Renal pelvis (tissue), 4 donors: ENCODE measurements around the gene TMEM121B. TPM values are rescaled to one million over a fixed set of nuclear protein-coding genes. Genes with fewer than 3 reads are reported as not detected.
A peak's percentile ranks its signal among the peaks of the same experiment; 100 is the strongest.

Source experiments
- DNase-seq: peaks from one replicate; pipeline ENCODE4 v3.0.0-alpha.2; 2013
- polyA plus RNA-seq, 3 donors: library from polyadenylated mRNA; unstranded; fragments of 120-200 nt; gene quantifications; one replicate each; pipeline ENCODE4 v1.2.1, GENCODE V29; 2013; ENCODE audit not compliant: insufficient read length in 3 of 3

Gene TMEM121B
- polyA plus RNA-seq, 3 donors: 0.84 to 1.0 (median 1.00) TPM

DNA sequence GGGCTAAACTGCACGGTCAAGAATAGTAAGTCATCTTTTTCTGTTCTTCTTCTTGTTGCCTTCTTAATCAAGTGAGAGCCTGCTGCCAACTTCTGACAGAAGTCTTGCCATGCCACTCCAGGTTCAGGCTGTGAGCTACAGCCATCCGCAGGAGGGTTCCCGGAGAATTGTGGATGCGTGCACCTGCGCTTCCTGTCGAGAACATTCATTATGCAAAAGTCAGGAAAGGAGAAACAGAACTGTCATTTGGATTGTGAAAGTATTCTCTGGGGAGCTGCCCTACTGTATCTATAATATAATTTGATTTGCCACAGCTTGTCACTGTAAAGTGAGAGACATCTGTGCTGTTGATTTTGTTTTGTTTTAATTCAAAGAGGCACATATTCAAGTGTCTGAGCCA is 24.1 kb downstream of the TMEM121B start:
- DNase-seq: no peak

DNA sequence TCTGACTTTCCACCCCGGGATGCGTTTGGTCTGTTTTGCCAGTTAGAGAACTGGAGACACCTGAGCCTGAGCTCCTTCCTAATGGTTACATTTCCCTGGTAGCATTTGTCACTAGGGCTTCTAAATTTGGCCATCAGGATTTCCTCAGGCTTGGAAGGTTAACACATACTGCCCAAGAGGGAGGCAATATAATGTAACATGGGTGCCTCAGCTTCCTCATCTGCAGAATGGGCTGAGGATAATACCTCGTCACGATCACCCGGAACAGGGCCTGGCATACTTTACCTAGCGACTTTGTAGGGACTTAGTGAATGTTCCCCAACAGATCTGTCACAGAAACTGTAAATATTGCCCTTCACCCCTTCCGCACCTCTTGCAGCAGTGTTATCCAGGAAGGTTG is 25.1 kb downstream of the TMEM121B start:
- DNase-seq: no peak

DNA sequence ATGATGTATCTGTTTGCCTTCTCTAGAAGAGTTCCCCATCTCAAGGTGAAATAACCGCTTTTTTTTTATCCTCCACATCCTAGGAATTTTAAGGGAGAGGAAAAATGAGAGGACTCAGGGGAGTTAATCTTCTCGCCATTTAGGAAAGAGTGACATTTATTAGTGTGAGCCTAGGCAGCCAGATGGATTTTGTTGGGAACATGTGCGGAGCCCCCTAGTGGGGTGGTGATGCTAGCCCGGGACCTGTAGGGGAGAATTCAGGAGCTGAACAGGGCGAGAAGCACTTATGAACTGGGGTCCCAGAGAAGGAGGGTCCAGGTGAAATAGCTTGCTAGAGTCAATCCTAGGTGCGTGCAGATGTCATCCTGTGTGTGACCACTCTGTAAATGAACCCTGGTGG is 25.6 kb downstream of the TMEM121B start:
- DNase-seq: no peak

DNA sequence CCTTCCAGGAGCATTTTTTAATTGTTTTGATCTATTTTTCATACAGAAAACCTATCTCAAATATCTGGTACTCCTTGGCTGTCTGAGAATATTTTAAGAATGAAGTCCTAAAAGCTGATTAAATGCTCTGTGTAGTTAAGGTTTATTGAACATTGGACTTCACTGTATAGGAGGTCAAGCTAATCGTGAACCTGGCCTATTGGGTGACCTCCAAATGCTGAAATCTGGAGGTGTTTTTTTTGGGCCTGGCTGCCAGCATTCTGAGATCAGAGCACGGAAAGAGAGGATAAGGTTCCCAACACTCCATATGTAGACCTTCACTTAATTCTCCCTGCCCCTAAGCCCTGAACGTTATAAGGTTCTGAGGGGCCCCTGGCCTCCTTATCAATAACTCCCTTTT is 28.1 kb downstream of the TMEM121B start:
- no peak for DNase-seq

DNA sequence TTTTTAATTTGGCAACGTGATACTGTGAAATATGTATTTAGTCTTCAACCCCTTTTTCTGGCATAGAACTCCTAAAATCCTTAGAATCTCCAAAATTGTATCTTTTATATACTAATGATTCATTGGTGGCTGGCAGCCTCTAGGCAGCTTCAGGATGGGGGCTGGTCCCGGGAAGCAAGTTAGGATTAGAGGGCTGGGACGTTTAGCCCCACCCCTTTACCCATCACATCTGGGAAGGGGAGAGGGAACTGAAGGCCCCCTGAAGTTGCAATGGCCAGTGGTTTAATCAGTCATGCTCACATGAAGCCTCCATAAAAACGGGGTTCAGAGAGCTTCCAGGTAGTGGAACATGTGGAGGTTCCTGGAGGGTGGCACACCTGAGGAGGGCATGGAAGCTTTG is 29.3 kb downstream of the TMEM121B start:
- DNase-seq: no peak

DNA sequence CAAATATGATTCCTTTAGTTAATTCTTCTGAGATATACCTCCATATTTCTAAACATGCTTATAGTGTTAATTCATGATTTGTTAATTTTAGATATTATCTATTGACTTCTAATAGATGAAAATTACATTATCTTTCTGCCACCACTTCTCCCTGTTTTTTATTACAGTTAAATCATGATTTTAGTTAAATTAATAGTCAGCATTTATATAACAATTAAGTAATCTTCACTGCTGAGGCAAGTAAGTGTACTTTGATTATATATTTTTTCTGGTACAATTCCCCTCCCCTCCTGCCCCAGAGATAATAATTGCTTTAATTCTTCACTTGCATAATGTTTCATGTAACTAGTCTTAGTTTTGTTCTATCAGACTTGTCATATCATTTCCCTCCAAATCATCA is 30.6 kb downstream of the TMEM121B start:
- no peak for DNase-seq

DNA sequence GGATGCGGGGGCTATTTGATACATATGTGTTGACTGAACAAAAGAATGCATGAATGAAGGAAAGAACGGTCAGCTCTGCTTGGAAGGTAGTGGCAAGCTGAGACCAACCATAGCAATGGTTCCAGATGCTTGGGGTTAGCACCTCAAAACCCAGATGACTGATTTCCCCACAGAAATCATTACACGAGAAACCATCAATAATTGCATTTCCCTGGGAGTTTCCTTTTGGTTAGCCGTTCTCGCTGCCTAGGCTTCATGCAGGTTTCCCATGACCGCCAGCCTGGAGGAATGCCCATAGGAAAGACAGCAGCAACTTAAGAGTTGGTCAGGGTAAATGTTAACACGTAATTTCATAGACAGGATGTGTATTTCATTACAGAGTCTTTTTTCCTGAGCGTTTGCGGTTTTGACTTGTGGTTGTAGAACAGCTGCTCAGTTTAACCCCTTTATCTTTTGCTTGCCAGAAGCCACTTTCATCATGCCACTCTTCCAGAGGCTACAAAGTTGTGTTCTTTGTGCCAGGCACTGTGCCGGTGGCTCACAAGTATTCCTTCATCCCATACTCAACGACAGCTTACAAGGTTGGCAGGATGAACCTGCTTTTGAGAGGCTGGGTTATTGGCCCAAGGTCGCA is 33.5 kb downstream of the TMEM121B start:
- DNase-seq: no peak

DNA sequence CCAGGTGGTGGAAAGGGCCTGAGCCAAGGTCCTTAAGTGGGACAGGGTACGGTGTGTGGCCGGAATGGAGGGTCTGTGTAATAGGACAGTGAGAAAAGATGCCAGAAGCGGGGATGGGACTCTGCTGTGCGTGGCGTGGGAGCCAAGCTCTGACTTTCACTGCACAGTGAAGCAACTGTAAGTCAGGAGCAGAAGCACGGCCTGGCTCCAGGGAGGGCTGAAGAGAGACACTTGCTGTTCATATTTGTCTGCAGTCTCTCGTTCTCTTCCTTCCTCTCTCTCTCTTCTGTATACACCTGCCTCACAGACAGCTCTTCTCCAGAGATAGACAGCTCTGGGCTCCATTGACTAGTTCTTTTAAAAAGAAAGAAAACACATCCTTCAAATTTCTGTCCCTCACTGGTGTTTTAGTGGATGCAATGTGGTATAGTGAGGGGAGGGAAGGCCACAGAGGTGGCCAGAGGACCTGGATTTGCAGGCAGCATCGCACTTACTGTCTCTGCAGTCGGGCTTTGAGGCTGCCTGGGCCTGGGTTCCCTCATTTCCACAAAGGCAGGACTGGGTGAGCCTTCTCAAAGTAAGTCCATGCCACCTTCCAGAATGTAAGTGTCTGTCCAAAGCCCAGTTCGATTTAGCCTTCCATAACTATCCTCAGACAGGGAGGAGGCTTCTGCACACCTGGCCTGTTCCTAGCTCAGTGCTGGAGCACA is 34.2 kb downstream of the TMEM121B start:
- no peak for DNase-seq

DNA sequence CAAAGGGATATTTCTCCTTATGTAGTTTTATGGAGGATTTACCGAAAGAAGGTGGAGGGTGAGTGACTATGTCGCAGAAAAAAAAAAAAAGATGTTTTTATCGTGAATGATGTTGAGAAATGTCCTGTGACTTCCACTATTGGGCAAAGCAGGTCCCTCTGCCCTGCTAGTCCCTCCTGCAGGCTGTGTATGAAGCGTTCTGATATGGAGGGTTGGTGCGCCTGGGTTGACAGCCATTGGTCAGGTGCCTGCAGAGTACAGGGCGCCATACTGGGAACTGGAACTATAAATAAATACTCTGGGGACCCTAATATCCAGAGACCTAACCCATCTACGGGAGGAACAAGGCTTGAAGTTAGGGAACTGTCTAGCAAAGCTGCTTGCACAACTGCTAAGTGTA is 34.9 kb downstream of the TMEM121B start:
- DNase-seq: no peak

DNA sequence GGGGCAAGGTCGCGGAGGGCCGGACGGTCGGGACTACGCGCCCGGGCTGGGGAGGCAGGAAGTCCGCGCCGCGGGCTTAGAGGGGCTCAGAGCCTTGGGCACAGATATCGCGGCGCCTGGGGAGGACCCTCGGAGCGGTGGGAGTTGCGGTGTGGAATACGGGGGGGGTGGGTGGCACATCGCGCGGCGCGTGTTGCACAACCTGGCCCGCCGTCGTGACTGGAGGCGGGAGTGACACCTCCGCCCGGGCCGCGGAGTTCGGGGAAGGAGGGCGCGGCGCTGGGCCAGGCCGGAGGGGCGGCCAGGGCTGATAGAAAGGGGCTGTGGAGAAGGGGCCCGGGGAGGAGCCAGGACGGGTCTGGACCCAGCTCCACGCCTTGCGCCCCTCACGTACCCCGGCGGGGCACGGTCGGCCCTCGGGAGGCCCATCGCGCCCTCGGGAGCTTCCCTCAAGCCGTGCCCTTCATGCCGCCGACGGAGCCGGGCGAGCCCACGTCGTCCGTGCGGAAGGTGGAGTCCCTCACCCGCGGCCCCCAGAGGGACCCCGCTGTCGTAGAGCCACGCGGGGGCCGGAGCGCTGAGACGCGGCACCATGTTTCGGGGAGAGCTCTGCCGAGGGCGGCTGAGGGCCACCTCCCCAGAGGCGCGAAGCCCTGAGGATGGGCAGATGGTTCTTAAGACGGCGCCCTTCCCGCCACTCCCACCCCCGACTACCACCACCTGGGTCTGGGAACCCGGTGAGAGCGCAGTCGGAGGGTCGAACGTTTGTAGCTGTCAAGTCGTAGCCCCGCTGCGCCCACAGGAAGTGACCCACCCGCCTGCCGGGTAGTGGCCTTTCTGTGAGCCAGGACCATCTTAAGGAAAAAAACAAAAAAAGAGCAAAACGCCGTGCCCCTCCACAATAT is 35.6 kb downstream of the TMEM121B start:
- DNase-seq: no peak

DNA sequence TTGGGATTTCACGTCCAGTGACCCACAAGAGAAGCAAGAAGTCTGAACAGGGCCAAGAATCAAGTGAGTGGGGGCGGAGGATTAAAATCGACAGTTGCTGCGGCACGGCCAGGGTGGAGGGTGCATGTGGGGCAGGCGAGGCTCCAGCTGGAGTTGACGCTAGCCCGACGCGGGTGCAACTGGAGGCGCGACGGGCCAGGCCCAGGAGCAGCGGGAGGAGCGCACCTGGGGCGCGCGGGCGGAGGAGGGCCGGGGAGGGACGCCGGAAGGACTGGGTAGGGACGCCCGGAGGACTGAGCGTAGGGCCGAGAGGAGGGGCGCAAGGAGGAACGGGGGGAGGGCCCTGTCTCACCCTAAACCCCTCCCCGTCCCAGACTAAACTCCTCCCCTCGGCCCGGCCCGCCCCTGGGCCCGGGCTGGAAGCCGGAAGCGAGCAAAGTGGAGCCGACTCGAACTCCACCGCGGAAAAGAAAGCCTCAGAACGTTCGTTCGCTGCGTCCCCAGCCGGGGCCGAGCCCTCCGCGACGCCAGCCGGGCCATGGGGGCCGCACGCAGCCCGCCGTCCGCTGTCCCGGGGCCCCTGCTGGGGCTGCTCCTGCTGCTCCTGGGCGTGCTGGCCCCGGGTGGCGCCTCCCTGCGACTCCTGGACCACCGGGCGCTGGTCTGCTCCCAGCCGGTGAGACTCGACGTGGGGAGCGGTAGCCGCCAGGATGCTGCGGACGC is 36.4 kb downstream of the TMEM121B start, which contains the start of gene IL17RA:
IL17RA (plus strand) TSS at position 447 of the 723 bp plus-strand sequence; CDS start at position 539, 92 bp downstream.
- DNase-seq: peak; percentile 85

DNA sequence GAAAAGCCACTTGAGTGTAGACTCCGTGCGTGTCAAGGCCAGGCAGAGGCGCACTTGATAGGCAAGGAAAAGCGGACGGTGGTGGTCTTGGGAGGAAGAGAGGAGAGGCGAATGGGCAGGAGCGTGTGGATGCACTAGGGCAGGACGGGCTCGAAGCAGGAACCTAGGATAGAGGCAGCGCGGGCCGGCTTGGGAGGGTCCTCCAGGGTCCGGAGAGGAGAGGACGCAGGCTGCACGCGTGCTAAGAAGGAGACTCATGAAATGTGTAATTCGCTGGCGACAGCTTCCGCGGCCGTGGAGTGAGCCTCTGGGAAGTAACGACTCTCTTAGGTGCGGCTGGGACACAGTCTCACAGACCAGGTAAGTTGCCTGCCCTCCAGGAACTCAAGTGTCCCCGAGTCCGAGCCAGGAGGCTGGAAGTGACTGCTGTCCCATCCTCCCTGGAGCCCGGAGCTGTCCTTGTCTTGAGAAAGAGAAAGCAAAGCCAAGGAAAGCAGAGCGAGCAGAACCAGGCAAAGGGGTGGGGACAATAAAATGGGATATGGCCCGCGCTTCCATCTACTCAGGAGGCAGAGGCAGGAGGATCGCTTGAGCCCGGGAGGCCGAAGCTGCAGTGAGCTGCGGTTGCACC is 37.2 kb downstream of the TMEM121B start:
- DNase-seq: no peak

DNA sequence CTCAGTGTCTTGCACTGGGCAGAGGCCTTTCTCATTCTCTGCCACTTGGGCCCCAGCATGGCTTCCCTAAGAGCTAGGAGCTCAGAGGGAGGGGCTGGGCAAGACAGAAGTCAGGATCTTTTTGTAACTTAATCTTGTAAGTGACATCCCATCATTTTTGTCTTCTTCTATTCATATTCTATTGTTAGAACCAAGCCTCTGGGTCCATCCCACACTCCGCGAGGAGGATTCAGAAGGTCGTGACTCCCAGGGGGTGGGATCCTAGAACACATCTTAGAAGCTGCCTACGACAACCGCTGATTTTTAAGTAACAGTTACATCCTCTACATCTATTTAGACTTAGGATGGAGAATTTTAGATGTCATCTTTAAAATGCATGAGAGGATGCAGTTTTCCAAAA is 37.9 kb downstream of the TMEM121B start:
- DNase-seq: no peak

DNA sequence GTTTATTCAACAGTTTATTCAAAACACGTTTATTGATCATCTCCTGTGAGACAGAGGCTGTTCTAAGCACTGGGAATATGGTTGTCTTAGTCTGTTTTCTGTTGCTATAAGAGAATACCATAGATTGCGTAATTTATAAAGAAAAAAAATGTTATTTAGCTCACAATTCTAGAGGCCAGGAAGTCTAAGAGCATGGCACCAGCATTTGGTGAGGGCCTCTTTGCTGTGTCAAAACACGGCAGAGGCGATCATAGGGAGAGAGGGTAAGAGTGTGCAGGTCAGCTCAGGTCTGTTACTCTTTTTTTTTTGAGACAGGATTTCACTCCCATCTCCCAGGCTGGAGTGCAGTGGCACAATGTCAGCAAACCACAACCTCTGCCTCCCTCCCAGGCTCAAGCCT is 41.6 kb downstream of the TMEM121B start:
- DNase-seq: no peak

DNA sequence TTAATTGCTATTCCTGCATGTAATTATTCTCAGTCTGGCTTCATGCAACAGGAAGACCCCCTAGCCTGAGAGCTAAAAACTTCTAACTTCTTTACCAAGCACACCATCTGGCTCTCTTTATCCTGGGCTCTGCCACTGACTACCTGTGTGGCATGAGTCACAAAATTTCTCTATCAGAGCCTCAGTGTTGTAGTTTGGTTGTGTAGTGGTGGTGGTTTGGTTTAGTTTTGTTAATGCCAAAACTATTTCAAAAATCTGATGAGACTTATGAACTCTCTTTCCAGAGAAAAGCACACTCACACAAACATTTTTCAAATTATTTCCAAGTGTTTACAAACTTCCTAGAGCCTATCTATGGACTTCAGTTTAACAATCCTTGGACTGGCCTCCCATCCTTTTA is 43.9 kb downstream of the TMEM121B start:
- no peak for DNase-seq

DNA sequence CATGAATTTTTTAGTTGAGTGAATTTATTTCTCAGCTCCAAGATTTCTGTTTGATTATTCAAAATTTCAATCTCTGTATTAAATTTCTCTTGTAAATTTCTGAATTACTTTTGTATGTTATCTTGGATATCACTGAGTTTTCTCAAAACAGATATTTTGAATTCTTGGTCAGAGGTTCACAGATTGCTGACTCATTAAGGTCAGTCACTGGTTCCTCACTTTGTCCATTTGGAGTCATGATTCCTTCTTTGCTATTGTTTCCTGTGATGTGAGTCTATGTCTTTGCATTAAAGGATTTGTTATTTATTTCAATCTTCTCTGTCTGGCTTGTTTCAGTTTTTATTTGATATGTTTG is 46.5 kb downstream of the TMEM121B start:
- DNase-seq: no peak

DNA sequence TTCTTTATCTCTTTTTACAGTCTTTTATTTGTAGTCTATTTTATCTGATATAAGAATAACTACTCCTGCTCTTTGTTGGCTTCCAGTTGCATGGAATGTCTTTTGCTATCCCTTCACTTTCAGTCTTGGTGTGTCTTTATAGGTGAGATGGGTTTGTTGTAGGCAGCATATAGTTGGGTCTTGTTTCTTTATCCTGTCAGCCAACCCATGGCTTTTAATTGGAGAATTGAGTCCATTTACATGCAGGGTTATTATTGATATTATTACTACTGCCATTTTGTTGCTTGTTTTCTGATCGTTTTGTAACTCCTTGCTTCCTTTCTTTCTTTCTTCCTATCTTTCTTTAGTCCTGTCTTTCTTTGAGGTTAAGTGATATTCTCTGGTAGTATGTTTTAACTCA is 48.3 kb downstream of the TMEM121B start:
- no peak for DNase-seq
